Measurements from ENCODE around the gene D2HGDH. TPM values are rescaled to one million over a fixed set of nuclear protein-coding genes. Genes with fewer than 3 reads are reported as not detected.
"Not testable (repeated sequence)": the region's sequence is repeated elsewhere in the genome, so short reads cannot be mapped to it uniquely, and the experiment has no call there.

D2HGDH gene
- total RNA-seq, 1 experiment from 2014 or later = 46.3 TPM

GRCh38 chr2:241777686-241778627 lies 43.5 kb downstream of the D2HGDH start:
- no peak overlapping the region for H3K4me2 ChIP-seq (ENCODE audit: low read length)
- intact Hi-C loops (cut with micrococcal nuclease) = no loop called here
- H3K36me3 ChIP-seq (ENCODE audit: control insufficient read depth in 1 of 2, insufficient read depth in 2 of 2, low read length in 2 of 2) = no peaks in the 10 kb centered on the region
- RAD21 ChIA-PET (ENCODE audit: low non-redundant PET in 1 of 2, low total read pairs in 2 of 2, uncharacterized antibody in 2 of 2, unreplicated experiment in 2 of 2) = no interaction called here
- DNase-seq (ENCODE audit: low read depth, low spot score) = no peak
- no peak overlapping the region for H3K4me3 ChIP-seq (replicated peaks in 1 of 2; ENCODE audit: low read depth in 1 of 2, low read length in 2 of 2)
- H3K27me3 ChIP-seq (ENCODE audit: insufficient read depth, low read length) = no peaks in the 10 kb centered on the region
- H3K9me3 ChIP-seq (ENCODE audit: control insufficient read depth in 1 of 2, insufficient read depth in 1 of 2, low read depth in 1 of 2, low read length in 2 of 2) = no peaks in the 10 kb centered on the region
- H3K9ac ChIP-seq (ENCODE audit: low read length) = no peak overlapping the region
- no peak for TF ChIP-seq FOSL1 (IDR thresholded peaks at IDR 0.05; ENCODE audit: low read depth)
- POLR2A ChIA-PET = no interaction called here
- H4K20me1 ChIP-seq (ENCODE audit: insufficient read depth) = no peaks in the 10 kb centered on the region
- H3K9me2 ChIP-seq (ENCODE audit: insufficient read depth) = no peaks in the 10 kb centered on the region; the same call in 1 of the 2 replicates
- no peak for ATAC-seq
- CTCF ChIA-PET = no interaction called here
- H2AFZ ChIP-seq (ENCODE audit: low read depth, low read length, poor library complexity, severe bottlenecking) = no peak overlapping the region
- no peak overlapping the region; the same call in 1 of the 2 replicates for H3K27ac ChIP-seq (ENCODE audit: low read depth, low read length)
- no TSS peak for BruUV-seq (replicated peaks)
- peaks cover 16 to 31% of the 10 kb centered on the region in 2 experiments for H3K4me1 ChIP-seq (ENCODE audit: control insufficient read depth in 1 of 2, insufficient read depth in 2 of 2, low read length in 2 of 2)
- H3K79me2 ChIP-seq (ENCODE audit: insufficient read depth, low read length) = no peaks in the 10 kb centered on the region

GRCh38 chr2:241780939-241781569 lies 46.6 kb downstream of the D2HGDH start:
- no peaks in the 10 kb centered on the region for H3K9me3 ChIP-seq (ENCODE audit: control insufficient read depth in 1 of 2, insufficient read depth in 1 of 2, low read depth in 1 of 2, low read length in 2 of 2)
- ATAC-seq (no peak), DNase-seq (ENCODE audit: low read depth, low spot score) (no peak)
- H3K4me1 ChIP-seq (ENCODE audit: control insufficient read depth in 1 of 2, insufficient read depth in 2 of 2, low read length in 2 of 2) = peaks cover 0 to 9% of the 10 kb centered on the region in 2 experiments; a peak in 1 of 4 replicates
- no peaks in the 10 kb centered on the region for H3K27me3 ChIP-seq (ENCODE audit: insufficient read depth, low read length)
- no peak overlapping the region for H2AFZ ChIP-seq (ENCODE audit: low read depth, low read length, poor library complexity, severe bottlenecking)
- no peak overlapping the region for H3K4me2 ChIP-seq (ENCODE audit: low read length)
- RAD21 ChIA-PET (ENCODE audit: low non-redundant PET in 1 of 2, low total read pairs in 2 of 2, uncharacterized antibody in 2 of 2, unreplicated experiment in 2 of 2) = no interaction called here
- intact Hi-C loops (cut with micrococcal nuclease) = no loop called here
- H3K9ac ChIP-seq (ENCODE audit: low read length) = no peak overlapping the region
- H4K20me1 ChIP-seq (ENCODE audit: insufficient read depth) = no peaks in the 10 kb centered on the region
- CTCF ChIA-PET = no interaction called here
- no peak overlapping the region for H3K27ac ChIP-seq (ENCODE audit: low read depth, low read length)
- POLR2A ChIA-PET = no interaction called here
- TF ChIP-seq SIN3A (IDR thresholded peaks at IDR 0.05; ENCODE audit: low read depth) (no peak), EGR1 (IDR thresholded peaks at IDR 0.05; ENCODE audit: low read depth) (no peak), YY1 (IDR thresholded peaks at IDR 0.05; ENCODE audit: extremely low read depth, insufficient replicate concordance, low read depth, low read length) (no peak), SP1 (IDR thresholded peaks at IDR 0.05; ENCODE audit: low read depth) (no peak), TCF7L2 (IDR thresholded peaks at IDR 0.05; ENCODE audit: borderline replicate concordance, extremely low read depth, insufficient read depth, insufficient read length) (no peak), ELF1 (IDR thresholded peaks at IDR 0.05; ENCODE audit: borderline replicate concordance, low read depth) (no peak), CBX3 (IDR thresholded peaks at IDR 0.05; ENCODE audit: low read depth) (no peak), RAD21 (IDR thresholded peaks at IDR 0.05; ENCODE audit: low read depth) (no peak), EZH2 (IDR thresholded peaks at IDR 0.05) (no peak)
- H3K36me3 ChIP-seq (ENCODE audit: control insufficient read depth in 1 of 2, insufficient read depth in 2 of 2, low read length in 2 of 2) = no peaks in the 10 kb centered on the region
- BruUV-seq (replicated peaks) = no TSS peak
- no peaks in the 10 kb centered on the region; the same call in 1 of the 2 replicates for H3K9me2 ChIP-seq (ENCODE audit: insufficient read depth)
- no peaks in the 10 kb centered on the region for H3K79me2 ChIP-seq (ENCODE audit: insufficient read depth, low read length)
- no peak overlapping the region for H3K4me3 ChIP-seq (replicated peaks in 1 of 2; ENCODE audit: low read depth in 1 of 2, low read length in 2 of 2)

GRCh38 chr2:241782053-241782452 lies 47.6 kb downstream of the D2HGDH start:
- DNase-seq (ENCODE audit: low read depth, low spot score); BruUV-seq (replicated peaks); H3K79me2 ChIP-seq (ENCODE audit: insufficient read depth, low read length); H4K20me1 ChIP-seq (ENCODE audit: insufficient read depth); H3K27me3 ChIP-seq (ENCODE audit: insufficient read depth, low read length); H2AFZ ChIP-seq (ENCODE audit: low read depth, low read length, poor library complexity, severe bottlenecking); intact Hi-C loops (cut with micrococcal nuclease); H3K27ac ChIP-seq (ENCODE audit: low read depth, low read length); H3K9me3 ChIP-seq (ENCODE audit: control insufficient read depth in 1 of 2, insufficient read depth in 1 of 2, low read depth in 1 of 2, low read length in 2 of 2); ATAC-seq; POLR2A ChIA-PET; H3K36me3 ChIP-seq (ENCODE audit: control insufficient read depth in 1 of 2, insufficient read depth in 2 of 2, low read length in 2 of 2); CTCF ChIA-PET; H3K9ac ChIP-seq (ENCODE audit: low read length); H3K9me2 ChIP-seq (ENCODE audit: insufficient read depth); H3K4me1 ChIP-seq (ENCODE audit: control insufficient read depth in 1 of 2, insufficient read depth in 2 of 2, low read length in 2 of 2); H3K4me2 ChIP-seq (ENCODE audit: low read length); H3K4me3 ChIP-seq (replicated peaks in 1 of 2; ENCODE audit: low read depth in 1 of 2, low read length in 2 of 2): not testable (repeated sequence)
- RAD21 ChIA-PET (ENCODE audit: low non-redundant PET in 1 of 2, low total read pairs in 2 of 2, uncharacterized antibody in 2 of 2, unreplicated experiment in 2 of 2) = interaction anchor here in 1 of 2 experiments (0.6 kb wide), 1 partner anchor 21 kb away, joined by 3 read pairs; no protein-coding TSS in a partner anchor
